ENCODE data around the gene PARP15.

Gene PARP15

GRCh38 chr3:122671553-122671952, 94.1 kb downstream of the PARP15 start:
- H3K79me2 ChIP-seq (ENCODE audit: insufficient read depth, low read length), result no peaks in the 10 kb centered on the region
- H3K9me3 ChIP-seq (ENCODE audit: insufficient read depth, low read length), result no peaks in the 10 kb centered on the region
- H3K27me3 ChIP-seq (ENCODE audit: low read length), result no peaks in the 10 kb centered on the region
- H3K4me3 ChIP-seq (ENCODE audit: insufficient read depth, low read length, poor library complexity, severe bottlenecking), result no peak overlapping the region
- H3K9me2 ChIP-seq (replicated peaks; ENCODE audit: insufficient read depth, low read length), result no peaks in the 10 kb centered on the region
- no peak overlapping the region for H3K27ac ChIP-seq (ENCODE audit: low read depth, low read length)
- H3F3A ChIP-seq (ENCODE audit: insufficient read depth), result no peaks in the 10 kb centered on the region
- H3K9ac ChIP-seq (ENCODE audit: low read length), result no peak overlapping the region
- H3K36me3 ChIP-seq (ENCODE audit: low read length), result no peaks in the 10 kb centered on the region
- H2AFZ ChIP-seq (ENCODE audit: low read depth, low read length, severe bottlenecking), result no peak overlapping the region
- TF ChIP-seq CTCF (IDR thresholded peaks at IDR 0.05; ENCODE audit: insufficient read depth, low read length, poor library complexity, severe bottlenecking), result no peak
- TF ChIP-seq EZH2phosphoT487 (conservative IDR thresholded peaks at IDR 0.05; ENCODE audit: low read length), result no peak
- no peak overlapping the region for H3K4me2 ChIP-seq (ENCODE audit: low read depth, low read length, poor library complexity, severe bottlenecking)
- no peaks in the 10 kb centered on the region for H4K20me1 ChIP-seq (ENCODE audit: low read depth, low read length)

- Histone ChIP-seq H4K20me1 (ENCODE audit: low read depth, low read length) (no peaks in the 10 kb centered on the region), H3K4me2 (ENCODE audit: low read depth, low read length, poor library complexity, severe bottlenecking) (no peak overlapping the region), H3K9me3 (ENCODE audit: insufficient read depth, low read length) (no peaks in the 10 kb centered on the region), H3K9ac (ENCODE audit: low read length) (no peak overlapping the region), H2AFZ (ENCODE audit: low read depth, low read length, severe bottlenecking) (no peak overlapping the region), H3K27ac (ENCODE audit: low read depth, low read length) (no peak overlapping the region), H3K79me2 (ENCODE audit: insufficient read depth, low read length) (no peaks in the 10 kb centered on the region), H3K4me3 (ENCODE audit: insufficient read depth, low read length, poor library complexity, severe bottlenecking) (no peak overlapping the region), H3F3A (ENCODE audit: insufficient read depth) (no peaks in the 10 kb centered on the region), H3K27me3 (ENCODE audit: low read length) (no peaks in the 10 kb centered on the region), H3K9me2 (replicated peaks; ENCODE audit: insufficient read depth, low read length) (no peaks in the 10 kb centered on the region), H3K36me3 (ENCODE audit: low read length) (no peaks in the 10 kb centered on the region)
- TF ChIP-seq CTCF (IDR thresholded peaks at IDR 0.05; ENCODE audit: insufficient read depth, low read length, poor library complexity, severe bottlenecking), result no peak
- TF ChIP-seq EZH2phosphoT487 (conservative IDR thresholded peaks at IDR 0.05; ENCODE audit: low read length), result no peak
Observed at GRCh38 chr3:122674339-122674738, 96.9 kb downstream of the PARP15 start.

GRCh38 chr3:122676759-122677158, 99.3 kb downstream of the PARP15 start:
- TF ChIP-seq EZH2phosphoT487 (conservative IDR thresholded peaks at IDR 0.05; ENCODE audit: low read length) (no peak), CTCF (IDR thresholded peaks at IDR 0.05; ENCODE audit: insufficient read depth, low read length, poor library complexity, severe bottlenecking) (no peak)
- no peaks in the 10 kb centered on the region for H3K9me3 ChIP-seq (ENCODE audit: insufficient read depth, low read length)
- H3K9me2 ChIP-seq (replicated peaks; ENCODE audit: insufficient read depth, low read length), result no peaks in the 10 kb centered on the region
- no peak overlapping the region for H3K4me2 ChIP-seq (ENCODE audit: low read depth, low read length, poor library complexity, severe bottlenecking)
- H3K9ac ChIP-seq (ENCODE audit: low read length), result no peak overlapping the region
- no peak overlapping the region for H2AFZ ChIP-seq (ENCODE audit: low read depth, low read length, severe bottlenecking)
- H3K79me2 ChIP-seq (ENCODE audit: insufficient read depth, low read length), result no peaks in the 10 kb centered on the region
- H3K27me3 ChIP-seq (ENCODE audit: low read length), result no peaks in the 10 kb centered on the region
- H3F3A ChIP-seq (ENCODE audit: insufficient read depth), result no peaks in the 10 kb centered on the region
- H4K20me1 ChIP-seq (ENCODE audit: low read depth, low read length), result no peaks in the 10 kb centered on the region
- no peak overlapping the region for H3K4me3 ChIP-seq (ENCODE audit: insufficient read depth, low read length, poor library complexity, severe bottlenecking)
- no peaks in the 10 kb centered on the region for H3K36me3 ChIP-seq (ENCODE audit: low read length)
- H3K27ac ChIP-seq (ENCODE audit: low read depth, low read length), result no peak overlapping the region

Data from SU-DHL-6 (cell line).